ENCODE data around the gene ATG9B.

ATG9B gene

GRCh38 chr7:151046603-151047573 lies 22.6 kb upstream of the ATG9B start:
- Histone ChIP-seq H3K9me2 (replicated peaks; ENCODE audit: low read depth, low read length) (no peaks in the 10 kb centered on the region), H4K20me1 (ENCODE audit: insufficient read depth, low read length, poor library complexity, severe bottlenecking) (no peaks in the 10 kb centered on the region), H2AFZ (ENCODE audit: low read length) (no peak overlapping the region), H3K9me3 (ENCODE audit: insufficient read depth, low read depth, low read length) (no peaks in the 10 kb centered on the region), H3K9ac (ENCODE audit: low read depth, low read length, poor library complexity, severe bottlenecking) (no peak overlapping the region), H3K4me1 (ENCODE audit: insufficient read depth, low read length, poor library complexity, severe bottlenecking) (peaks cover 3% of the 10 kb centered on the region), H3F3A (ENCODE audit: low read depth) (no peaks in the 10 kb centered on the region), H3K4me2 (ENCODE audit: low read depth, low read length, poor library complexity, severe bottlenecking) (no peak overlapping the region), H3K4me3 (ENCODE audit: low read length, poor library complexity, severe bottlenecking) (no peak overlapping the region), H3K36me3 (ENCODE audit: insufficient read depth, low read length) (no peaks in the 10 kb centered on the region), H3K27me3 (ENCODE audit: insufficient read depth, low read length, poor library complexity, severe bottlenecking) (no peaks in the 10 kb centered on the region), H3K79me2 (ENCODE audit: insufficient read depth, low read length) (no peaks in the 10 kb centered on the region)
- TF ChIP-seq EZH2phosphoT487 (IDR thresholded peaks at IDR 0.05; ENCODE audit: borderline replicate concordance) = no peak
- no peak for TF ChIP-seq CTCF (conservative IDR thresholded peaks at IDR 0.05; ENCODE audit: low read length)

- H3K27me3 ChIP-seq (ENCODE audit: insufficient read depth, low read length, poor library complexity, severe bottlenecking) = no peaks in the 10 kb centered on the region
- H2AFZ ChIP-seq (ENCODE audit: low read length) = no peak overlapping the region
- no peak overlapping the region for H3K9ac ChIP-seq (ENCODE audit: low read depth, low read length, poor library complexity, severe bottlenecking)
- TF ChIP-seq CTCF (conservative IDR thresholded peaks at IDR 0.05; ENCODE audit: low read length) (no peak), EZH2phosphoT487 (IDR thresholded peaks at IDR 0.05; ENCODE audit: borderline replicate concordance) (no peak)
- H4K20me1 ChIP-seq (ENCODE audit: insufficient read depth, low read length, poor library complexity, severe bottlenecking) = no peaks in the 10 kb centered on the region
- H3F3A ChIP-seq (ENCODE audit: low read depth) = no peaks in the 10 kb centered on the region
- H3K4me3 ChIP-seq (ENCODE audit: low read length, poor library complexity, severe bottlenecking) = no peak overlapping the region
- H3K9me2 ChIP-seq (replicated peaks; ENCODE audit: low read depth, low read length) = no peaks in the 10 kb centered on the region
- peaks cover 3% of the 10 kb centered on the region for H3K4me1 ChIP-seq (ENCODE audit: insufficient read depth, low read length, poor library complexity, severe bottlenecking)
- H3K36me3 ChIP-seq (ENCODE audit: insufficient read depth, low read length) = no peaks in the 10 kb centered on the region
- H3K79me2 ChIP-seq (ENCODE audit: insufficient read depth, low read length) = no peaks in the 10 kb centered on the region
- no peak overlapping the region for H3K4me2 ChIP-seq (ENCODE audit: low read depth, low read length, poor library complexity, severe bottlenecking)
- no peaks in the 10 kb centered on the region for H3K9me3 ChIP-seq (ENCODE audit: insufficient read depth, low read depth, low read length)
Observed at GRCh38 chr7:151045967-151046366, 21.7 kb upstream of the ATG9B start.

GRCh38 chr7:151045262-151045661 lies 21.0 kb upstream of the ATG9B start:
- Histone ChIP-seq H3K9me3 (ENCODE audit: insufficient read depth, low read depth, low read length) (no peaks in the 10 kb centered on the region), H3K4me2 (ENCODE audit: low read depth, low read length, poor library complexity, severe bottlenecking) (no peak overlapping the region), H3K27me3 (ENCODE audit: insufficient read depth, low read length, poor library complexity, severe bottlenecking) (no peaks in the 10 kb centered on the region), H4K20me1 (ENCODE audit: insufficient read depth, low read length, poor library complexity, severe bottlenecking) (no peaks in the 10 kb centered on the region), H3K9ac (ENCODE audit: low read depth, low read length, poor library complexity, severe bottlenecking) (no peak overlapping the region), H3K9me2 (replicated peaks; ENCODE audit: low read depth, low read length) (no peaks in the 10 kb centered on the region), H3K4me1 (ENCODE audit: insufficient read depth, low read length, poor library complexity, severe bottlenecking) (peaks cover 5% of the 10 kb centered on the region), H2AFZ (ENCODE audit: low read length) (no peak overlapping the region), H3K36me3 (ENCODE audit: insufficient read depth, low read length) (no peaks in the 10 kb centered on the region), H3K79me2 (ENCODE audit: insufficient read depth, low read length) (no peaks in the 10 kb centered on the region), H3K4me3 (ENCODE audit: low read length, poor library complexity, severe bottlenecking) (no peak overlapping the region), H3F3A (ENCODE audit: low read depth) (no peaks in the 10 kb centered on the region)
- TF ChIP-seq EZH2phosphoT487 (IDR thresholded peaks at IDR 0.05; ENCODE audit: borderline replicate concordance) = no peak
- no peak for TF ChIP-seq CTCF (conservative IDR thresholded peaks at IDR 0.05; ENCODE audit: low read length)
